NT2/D1 (cell line): ENCODE measurements around the gene AMIGO3.
"Not testable (repeated sequence)": the region's sequence is repeated elsewhere in the genome, so short reads cannot be mapped to it uniquely, and the experiment has no call there.

ENCODE experiments used
- SUZ12 ChIP-seq: IDR thresholded peaks from 2 replicates; pipeline ENCODE4 v1.6.1; 2011; ENCODE audit not compliant: insufficient read length, insufficient read depth; ENCODE audit errors: extremely low read depth
- YY1 ChIP-seq: IDR thresholded peaks from 2 replicates; pipeline ENCODE4 v1.6.1; 2011; ENCODE audit not compliant: insufficient read length, insufficient read depth
- ZNF274 ChIP-seq: IDR thresholded peaks from 2 replicates; pipeline ENCODE4 v1.6.1; 2011; ENCODE audit warnings: mild to moderate bottlenecking, low read depth, low read length

GRCh38 chr3:49685103-49685502 lies 34.4 kb downstream of the AMIGO3 start:
- not testable (repeated sequence) for TF ChIP-seq ZNF274, YY1, SUZ12
